Activated B cell treated with CpG ODN at 0.5 μM for 24 hours (primary cell): ENCODE measurements around the gene ELP4. TPM values are rescaled to one million over a fixed set of nuclear protein-coding genes. Genes with fewer than 3 reads are reported as not detected.
"Not testable (repeated sequence)": the region's sequence is repeated elsewhere in the genome, so short reads cannot be mapped to it uniquely, and the experiment has no call there.

ENCODE experiments used
- ATAC-seq: fragments of 200-7000 bp; cut with Tn5 transposase; one replicate; pipeline ENCODE4 v1.10.0; 2021; ENCODE audit warnings: low read depth, mild to moderate bottlenecking, moderate library complexity
- CTCF ChIA-PET: fragments of 350-600 bp; sonication (Branson Sonifier 250); formaldehyde crosslinking; loops from one replicate; lab custom pipeline; 2021; ENCODE audit warnings: antibody characterized with exemption; lab: Charles Lee
- POLR2A ChIA-PET: fragments of 350-600 bp; sonication (Branson Sonifier 250); formaldehyde crosslinking; loops from one replicate; lab custom pipeline; 2021; ENCODE audit warnings: antibody characterized with exemption; lab: Charles Lee
- DNase-seq: peaks from one replicate; pipeline ENCODE4 v3.0.0; 2022
- H3K27ac Mint-ChIP-seq: one replicate; pipeline ENCODE4 v1.8.0; 2020; ENCODE audit warnings: mixed read lengths
- H3K27me3 Mint-ChIP-seq: one replicate; pipeline ENCODE4 v1.8.0; 2021; ENCODE audit warnings: mixed read lengths
- H3K36me3 Mint-ChIP-seq: one replicate; pipeline ENCODE4 v1.8.0; 2021; ENCODE audit warnings: low read depth, mixed read lengths
- H3K4me1 Mint-ChIP-seq: one replicate; pipeline ENCODE4 v1.8.0; 2021; ENCODE audit warnings: mixed read lengths
- H3K4me3 Mint-ChIP-seq: one replicate; pipeline ENCODE4 v1.8.0; 2020; ENCODE audit warnings: mild to moderate bottlenecking, mixed read lengths
- H3K9me3 Mint-ChIP-seq: one replicate; pipeline ENCODE4 v1.8.0; 2020; ENCODE audit warnings: mixed read lengths
- intact Hi-C: fragments of 100-400 bp; cut with micrococcal nuclease; formaldehyde crosslinking; loops from one replicate; pipeline ENCODE4 v1.15.1; 2024
- total RNA-seq: library from RNA; stranded (reverse); gene quantifications from 2 replicates; pipeline ENCODE4 v1.2.3, GENCODE V29; 2022
- TF ChIP-seq, protein P1 (sequence below): fragments of 200-600 bp; IDR thresholded peaks from one replicate; pipeline ENCODE4 v1.8.0; 2022; ENCODE audit warnings: antibody characterized with exemption, mild to moderate bottlenecking

Gene ELP4
- total RNA-seq, 1 donor from 2014 or later, result 25.5 TPM

DNA sequence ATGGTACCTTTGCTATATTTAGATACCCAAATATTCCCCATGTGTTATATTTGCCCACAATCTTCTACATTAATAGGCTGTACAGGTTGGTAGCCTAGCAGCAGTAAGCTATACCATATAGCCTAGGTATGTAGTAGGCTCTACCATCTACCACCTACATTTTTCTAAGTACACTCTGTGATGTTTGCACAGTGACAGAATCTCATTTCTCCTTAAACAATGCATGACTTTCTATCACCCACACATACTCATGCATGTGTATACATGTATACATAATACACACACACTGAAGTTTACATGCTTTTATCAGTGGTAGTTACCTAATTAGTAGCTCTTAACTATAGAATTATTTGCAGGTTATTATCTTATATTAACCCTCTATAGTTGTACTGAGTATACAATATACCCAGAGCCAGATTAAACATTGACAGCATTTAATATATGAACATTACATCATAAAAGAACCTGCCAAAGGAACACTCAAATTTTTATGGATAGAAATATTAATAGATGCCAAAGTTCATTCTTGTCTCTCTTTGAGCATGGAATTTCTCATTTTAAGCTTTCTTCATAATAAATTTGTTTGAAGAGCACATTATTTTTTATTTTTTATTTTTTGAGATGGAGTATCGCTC is 51.4 kb downstream of the ELP4 start:
- ChIA-PET CTCF (no interaction called here), POLR2A (no interaction called here)
- no peak for ATAC-seq
- peaks cover 3% of the 10 kb centered on the region for H3K9me3 Mint-ChIP-seq
- no peaks in the 10 kb centered on the region for H3K4me1 Mint-ChIP-seq
- TF ChIP-seq, protein P1, sequence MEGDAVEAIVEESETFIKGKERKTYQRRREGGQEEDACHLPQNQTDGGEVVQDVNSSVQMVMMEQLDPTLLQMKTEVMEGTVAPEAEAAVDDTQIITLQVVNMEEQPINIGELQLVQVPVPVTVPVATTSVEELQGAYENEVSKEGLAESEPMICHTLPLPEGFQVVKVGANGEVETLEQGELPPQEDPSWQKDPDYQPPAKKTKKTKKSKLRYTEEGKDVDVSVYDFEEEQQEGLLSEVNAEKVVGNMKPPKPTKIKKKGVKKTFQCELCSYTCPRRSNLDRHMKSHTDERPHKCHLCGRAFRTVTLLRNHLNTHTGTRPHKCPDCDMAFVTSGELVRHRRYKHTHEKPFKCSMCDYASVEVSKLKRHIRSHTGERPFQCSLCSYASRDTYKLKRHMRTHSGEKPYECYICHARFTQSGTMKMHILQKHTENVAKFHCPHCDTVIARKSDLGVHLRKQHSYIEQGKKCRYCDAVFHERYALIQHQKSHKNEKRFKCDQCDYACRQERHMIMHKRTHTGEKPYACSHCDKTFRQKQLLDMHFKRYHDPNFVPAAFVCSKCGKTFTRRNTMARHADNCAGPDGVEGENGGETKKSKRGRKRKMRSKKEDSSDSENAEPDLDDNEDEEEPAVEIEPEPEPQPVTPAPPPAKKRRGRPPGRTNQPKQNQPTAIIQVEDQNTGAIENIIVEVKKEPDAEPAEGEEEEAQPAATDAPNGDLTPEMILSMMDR, result no peak
- H3K36me3 Mint-ChIP-seq, result peaks cover 4% of the 10 kb centered on the region
- H3K4me3 Mint-ChIP-seq, result no peak overlapping the region
- no peak overlapping the region for H3K27ac Mint-ChIP-seq
- H3K27me3 Mint-ChIP-seq, result no peaks in the 10 kb centered on the region
- intact Hi-C loops, result no loop called here
- DNase-seq, result no peak

DNA sequence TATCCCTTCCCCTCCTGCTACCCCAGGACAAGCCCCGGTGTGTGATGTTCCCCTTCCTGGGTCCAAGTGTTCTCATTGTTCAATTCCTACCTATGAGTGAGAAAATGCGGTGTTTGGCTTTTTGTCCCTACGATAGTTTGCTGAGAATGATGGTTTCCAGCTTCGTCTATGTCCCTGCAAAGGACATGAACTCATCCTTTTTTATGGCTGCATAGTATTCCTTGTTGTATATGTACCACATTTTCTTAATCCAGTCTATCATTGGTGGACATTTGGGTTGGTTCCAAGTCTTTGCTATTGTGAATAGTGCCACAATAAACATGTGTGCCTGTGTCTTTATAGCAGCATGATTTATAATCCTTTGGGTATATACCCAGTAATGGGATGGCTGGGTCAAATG is 55.0 kb downstream of the ELP4 start:
- H3K4me1 Mint-ChIP-seq, H3K27me3 Mint-ChIP-seq, H3K4me3 Mint-ChIP-seq, POLR2A ChIA-PET, CTCF ChIA-PET, H3K27ac Mint-ChIP-seq, DNase-seq, ATAC-seq, intact Hi-C loops, H3K9me3 Mint-ChIP-seq: not testable (repeated sequence)
- peaks cover 15% of the 10 kb centered on the region for H3K36me3 Mint-ChIP-seq

DNA sequence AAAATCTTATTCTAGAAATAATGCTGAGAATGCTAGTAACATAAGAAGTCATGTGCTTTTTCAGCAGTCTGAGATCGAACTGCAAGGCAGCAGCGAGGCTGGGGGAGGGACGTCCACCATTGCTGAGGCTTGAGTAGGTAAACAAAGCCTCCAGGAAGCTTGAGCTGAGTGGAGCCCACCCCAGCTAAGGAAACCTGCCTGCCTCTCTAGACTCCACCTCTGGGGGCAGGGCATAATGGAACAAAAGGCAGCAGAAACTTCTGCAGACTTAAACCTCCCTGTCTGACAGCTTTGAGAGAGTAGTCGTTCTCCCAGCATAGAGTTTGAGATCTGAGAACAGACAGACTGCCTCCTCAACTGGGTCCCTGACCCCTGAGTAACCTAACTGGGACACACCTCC is 64.6 kb downstream of the ELP4 start:
- intact Hi-C loops, DNase-seq, CTCF ChIA-PET, ATAC-seq, H3K4me1 Mint-ChIP-seq, H3K27ac Mint-ChIP-seq, H3K27me3 Mint-ChIP-seq, POLR2A ChIA-PET, H3K4me3 Mint-ChIP-seq: not testable (repeated sequence)
- Mint-ChIP-seq H3K36me3 (peaks cover 15% of the 10 kb centered on the region), H3K9me3 (peaks cover 11% of the 10 kb centered on the region)

DNA sequence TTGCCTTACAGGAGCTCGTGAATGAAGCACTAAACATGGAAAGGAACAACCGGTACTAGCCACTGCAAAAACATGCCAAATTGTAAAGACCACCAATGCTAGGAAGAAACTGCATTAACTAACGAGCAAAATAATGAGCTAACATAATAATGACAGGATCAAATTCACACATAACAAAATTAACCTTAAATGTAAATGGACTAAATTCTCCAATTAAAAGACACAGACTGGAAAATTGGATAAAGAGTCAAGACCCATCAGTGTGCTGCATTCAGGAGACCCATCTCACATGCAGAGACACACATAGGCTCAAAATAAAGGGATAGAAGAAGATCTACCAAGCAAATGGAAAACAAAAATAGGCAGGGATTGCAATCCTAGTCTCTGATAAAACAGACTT is 66.2 kb downstream of the ELP4 start:
- POLR2A ChIA-PET, CTCF ChIA-PET, H3K27ac Mint-ChIP-seq, H3K4me3 Mint-ChIP-seq, ATAC-seq, H3K4me1 Mint-ChIP-seq, H3K27me3 Mint-ChIP-seq, intact Hi-C loops, DNase-seq: not testable (repeated sequence)
- Mint-ChIP-seq H3K36me3 (peaks cover 14% of the 10 kb centered on the region), H3K9me3 (peaks cover 11% of the 10 kb centered on the region)

DNA sequence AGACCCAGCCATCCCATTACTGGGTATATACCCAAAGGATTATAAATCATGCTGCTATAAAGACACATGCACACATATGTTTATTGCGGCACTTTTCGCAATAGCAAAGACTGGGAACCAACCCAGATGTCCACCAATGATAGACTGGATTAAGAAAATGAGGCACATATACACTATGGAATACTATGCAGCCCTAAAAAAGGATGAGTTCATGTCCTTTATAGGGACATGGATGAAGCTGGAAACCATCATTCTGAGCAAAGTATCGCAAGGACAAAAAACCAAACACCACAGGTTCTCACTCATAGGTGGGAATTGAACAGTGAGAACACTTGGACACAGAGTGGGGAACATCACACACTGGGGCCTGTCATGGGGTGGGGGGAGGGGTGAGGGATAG is 69.8 kb downstream of the ELP4 start:
- ATAC-seq, CTCF ChIA-PET, DNase-seq, H3K27me3 Mint-ChIP-seq, POLR2A ChIA-PET, intact Hi-C loops, H3K36me3 Mint-ChIP-seq, H3K4me3 Mint-ChIP-seq, H3K4me1 Mint-ChIP-seq, H3K27ac Mint-ChIP-seq: not testable (repeated sequence)
- H3K9me3 Mint-ChIP-seq, result peaks cover 11% of the 10 kb centered on the region

DNA sequence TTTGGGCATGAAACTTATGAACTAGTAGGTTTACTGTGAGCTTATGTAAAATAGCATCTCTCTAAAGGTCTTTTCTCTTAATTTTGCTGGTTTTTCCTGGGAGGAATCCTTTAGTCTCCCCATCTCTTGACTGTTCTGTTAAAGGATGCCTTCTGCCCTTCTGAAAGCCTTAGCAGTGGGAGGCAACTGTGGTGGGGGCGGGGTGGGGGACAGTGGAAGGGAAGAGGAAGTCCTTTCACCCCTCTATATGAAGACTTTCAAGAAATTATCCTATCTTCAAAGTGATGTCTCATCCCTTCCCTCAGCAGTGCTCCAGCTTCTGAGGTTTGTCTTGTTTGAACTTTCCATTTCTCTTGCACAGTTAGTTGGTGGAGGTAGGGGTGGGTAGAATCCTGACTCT is 73.1 kb downstream of the ELP4 start:
- ChIA-PET POLR2A (no interaction called here), CTCF (no interaction called here)
- ATAC-seq (no peak), DNase-seq (no peak)
- Mint-ChIP-seq H3K36me3 (peaks cover 7% of the 10 kb centered on the region), H3K4me3 (no peak overlapping the region), H3K27ac (no peak overlapping the region), H3K27me3 (no peaks in the 10 kb centered on the region), H3K4me1 (no peaks in the 10 kb centered on the region), H3K9me3 (no peaks in the 10 kb centered on the region)
- intact Hi-C loops, result no loop called here
- TF ChIP-seq, protein P1, result no peak

DNA sequence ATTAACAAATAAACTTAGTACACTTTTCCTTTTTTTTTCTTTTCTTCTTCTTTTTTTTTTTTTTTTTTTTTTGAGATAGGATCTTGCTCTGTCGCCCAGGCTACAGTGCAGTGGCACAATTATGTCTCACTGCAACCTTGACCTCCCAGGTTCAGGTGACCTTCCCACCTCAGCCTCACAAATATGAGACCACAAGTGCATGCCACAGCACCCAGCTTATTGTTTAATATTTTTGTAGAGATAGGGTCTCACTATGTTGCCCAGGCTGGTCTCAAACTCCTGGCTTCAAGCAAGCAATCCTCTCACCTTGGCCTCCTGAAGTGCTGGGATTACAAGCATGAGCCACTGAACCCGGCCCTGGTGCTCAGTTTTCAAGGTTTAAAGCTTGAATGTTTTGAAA is 88.9 kb downstream of the ELP4 start:
- H3K9me3 Mint-ChIP-seq, result no peaks in the 10 kb centered on the region
- no peak overlapping the region for H3K4me3 Mint-ChIP-seq
- CTCF ChIA-PET, result no interaction called here
- H3K27ac Mint-ChIP-seq, result no peak overlapping the region
- TF ChIP-seq, protein P1, result no peak
- H3K27me3 Mint-ChIP-seq, result no peaks in the 10 kb centered on the region
- intact Hi-C loops, result no loop called here
- POLR2A ChIA-PET, result no interaction called here
- DNase-seq (no peak), ATAC-seq (no peak)
- peaks cover 32% of the 10 kb centered on the region for H3K36me3 Mint-ChIP-seq
- H3K4me1 Mint-ChIP-seq, result no peaks in the 10 kb centered on the region
